Activated T-cell treated with anti-CD3 and anti-CD28 coated beads, Interleukin-2, amount 50 U/mL, for 72 hours (primary cell): Measurements from ENCODE around the gene ARMC3. TPM values are rescaled to one million over a fixed set of nuclear protein-coding genes. Genes with fewer than 3 reads are reported as not detected.

ENCODE experiments used
- ATAC-seq, 2 donors: fragments of 150-1000 bp; cut with Tn5 transposase; replicated peaks in 1 of 2; 2 replicates each; pipeline ENCODE4 v1.10.0; 2021; ENCODE audit warnings: moderate library complexity in 2 of 2, mild to moderate bottlenecking in 1 of 2
- DNase-seq, 2 donors: peaks; one replicate each; pipeline ENCODE4 v3.0.0; 2021 to 2022; ENCODE audit warnings: mixed read lengths in 1 of 2
- H3K27ac Mint-ChIP-seq: one replicate; pipeline ENCODE4 v1.8.0; 2022; ENCODE audit warnings: mild to moderate bottlenecking, moderate library complexity, mixed read lengths
- H3K27me3 Mint-ChIP-seq: one replicate; pipeline ENCODE4 v1.8.0; 2022; ENCODE audit warnings: low read depth, mixed read lengths
- H3K36me3 Mint-ChIP-seq, 2 donors: one replicate each; pipeline ENCODE4 v1.8.0; 2022; ENCODE audit warnings: mixed read lengths in 2 of 2, mild to moderate bottlenecking in 1 of 2; ENCODE audit not compliant: insufficient read depth in 2 of 2
- H3K4me1 Mint-ChIP-seq: one replicate; pipeline ENCODE4 v1.8.0; 2022; ENCODE audit warnings: low read depth, mixed read lengths
- H3K4me3 Mint-ChIP-seq, 2 donors: one replicate each; pipeline ENCODE4 v1.8.0; 2022; ENCODE audit warnings: mild to moderate bottlenecking in 2 of 2, mixed read lengths in 2 of 2, moderate library complexity in 2 of 2
- H3K9me3 Mint-ChIP-seq, 2 donors: one replicate each; pipeline ENCODE4 v1.8.0; 2022; ENCODE audit warnings: mixed read lengths in 2 of 2
- total RNA-seq, 2 donors: library from RNA; stranded (reverse); gene quantifications; one replicate each; pipeline ENCODE4 v1.2.3, GENCODE V29; 2022

The ARMC3 gene
- total RNA-seq, 2 donors from 2014 or later = not detected

GRCh38 chr10:23015021-23015707 is 87.3 kb downstream of the ARMC3 start:
- peaks cover 27% of the 10 kb centered on the region for H3K27me3 Mint-ChIP-seq
- H3K36me3 Mint-ChIP-seq = no peaks in the 10 kb centered on the region
- DNase-seq = no peak
- no peaks in the 10 kb centered on the region for H3K4me1 Mint-ChIP-seq
- ATAC-seq = no peak
- no peak overlapping the region for H3K4me3 Mint-ChIP-seq
- H3K27ac Mint-ChIP-seq = no peak overlapping the region
- no peaks in the 10 kb centered on the region for H3K9me3 Mint-ChIP-seq

DNA sequence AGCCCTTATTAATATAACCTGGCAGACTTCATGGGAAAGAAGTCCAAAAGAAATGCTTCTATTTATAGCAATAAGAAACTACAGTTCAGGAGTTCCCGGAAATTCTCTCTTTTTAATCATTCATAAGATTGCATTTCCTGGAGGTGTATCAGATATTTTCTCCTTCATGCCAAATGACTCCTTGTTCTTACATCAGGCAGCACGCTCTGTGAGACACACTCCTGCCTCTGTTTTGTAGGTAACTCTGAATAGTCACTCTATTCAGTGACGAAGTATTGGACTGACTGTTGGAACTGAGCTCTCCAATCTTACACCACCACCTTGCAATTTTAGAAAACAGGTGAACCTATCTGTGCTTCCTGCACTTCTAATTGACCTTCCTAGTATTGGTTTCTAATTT is 88.8 kb downstream of the ARMC3 start:
- Mint-ChIP-seq H3K36me3 (peaks cover under 1% of the 10 kb centered on the region in 2 donors), H3K27ac (no peak overlapping the region)

DNA sequence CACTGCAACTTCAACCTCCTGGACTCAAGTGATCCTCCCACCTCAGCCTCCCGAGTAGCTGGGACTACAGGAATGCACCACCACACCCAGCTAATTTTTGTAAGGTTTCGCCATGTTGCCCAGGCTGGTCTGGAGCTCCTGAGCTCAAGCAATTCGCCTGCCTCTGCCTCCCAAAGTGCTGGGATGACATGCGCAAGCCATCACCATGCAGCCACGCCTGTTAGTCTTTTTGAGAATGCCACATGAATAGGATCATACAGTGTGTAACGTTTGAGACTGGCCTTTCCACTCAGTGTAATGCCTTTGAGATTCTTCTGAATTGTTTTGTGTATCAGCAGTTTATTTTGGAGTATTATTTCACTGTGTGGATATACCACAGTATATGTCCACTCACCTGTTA is 91.8 kb downstream of the ARMC3 start:
- no peak overlapping the region for H3K4me3 Mint-ChIP-seq
- peaks cover 4 to 7% of the 10 kb centered on the region in 2 donors for H3K9me3 Mint-ChIP-seq
- H3K27me3 Mint-ChIP-seq = peaks cover 50% of the 10 kb centered on the region

More for the DNA sequence above, 88.8 kb downstream of the ARMC3 start:
- peaks cover 25% of the 10 kb centered on the region for H3K27me3 Mint-ChIP-seq
- DNase-seq (no peak), ATAC-seq (no peak)
- H3K4me1 Mint-ChIP-seq = no peaks in the 10 kb centered on the region
- H3K9me3 Mint-ChIP-seq = peaks cover 0 to 1% of the 10 kb centered on the region in 2 donors
- H3K4me3 Mint-ChIP-seq = no peak overlapping the region

DNA sequence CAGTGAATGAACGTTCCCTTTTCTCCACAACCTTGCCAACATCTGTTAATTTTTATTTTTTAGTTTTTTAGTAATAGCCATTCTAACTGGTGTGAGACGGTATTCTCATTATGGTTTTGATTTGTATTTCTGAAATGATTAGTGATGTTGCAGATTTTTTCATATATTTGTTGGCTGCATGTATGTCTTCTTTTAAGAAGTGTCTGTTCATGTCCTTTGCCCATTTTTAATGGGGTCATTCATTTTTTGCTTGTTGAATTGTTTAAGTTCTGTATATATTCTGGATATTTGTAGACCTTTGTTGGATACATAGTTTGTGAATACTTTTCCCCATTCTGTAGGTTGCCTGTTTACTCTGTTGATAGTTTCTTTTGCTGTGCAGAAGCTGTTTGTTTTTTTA is 93.6 kb downstream of the ARMC3 start:
- peaks cover 4 to 7% of the 10 kb centered on the region in 2 donors for H3K9me3 Mint-ChIP-seq
- peaks cover 53% of the 10 kb centered on the region for H3K27me3 Mint-ChIP-seq

More for the DNA sequence above, 91.8 kb downstream of the ARMC3 start:
- H3K27ac Mint-ChIP-seq = no peak overlapping the region
- peaks cover 1 to 6% of the 10 kb centered on the region in 2 donors for H3K36me3 Mint-ChIP-seq
- ATAC-seq = no peak
- H3K4me1 Mint-ChIP-seq = no peaks in the 10 kb centered on the region
- DNase-seq = no peak

GRCh38 chr10:23024002-23024401 is 96.1 kb downstream of the ARMC3 start:
- Mint-ChIP-seq H3K4me3 (no peak overlapping the region), H3K36me3 (peaks cover 1 to 6% of the 10 kb centered on the region in 2 donors), H3K9me3 (peaks cover 4 to 7% of the 10 kb centered on the region in 2 donors), H3K4me1 (no peaks in the 10 kb centered on the region), H3K27ac (no peak overlapping the region), H3K27me3 (peaks cover 63% of the 10 kb centered on the region)
- no peak for DNase-seq
- no peak for ATAC-seq

More for the DNA sequence above, 93.6 kb downstream of the ARMC3 start:
- ATAC-seq (no peak), DNase-seq (no peak)
- no peaks in the 10 kb centered on the region for H3K4me1 Mint-ChIP-seq
- H3K4me3 Mint-ChIP-seq = no peak overlapping the region
- H3K36me3 Mint-ChIP-seq = peaks cover 1 to 6% of the 10 kb centered on the region in 2 donors
- H3K27ac Mint-ChIP-seq = no peak overlapping the region

- ATAC-seq = no peak
- DNase-seq = no peak
- Mint-ChIP-seq H3K27me3 (peaks cover 44% of the 10 kb centered on the region), H3K9me3 (peaks cover 0 to 4% of the 10 kb centered on the region in 2 donors), H3K4me1 (no peaks in the 10 kb centered on the region), H3K36me3 (peaks cover 0 to 1% of the 10 kb centered on the region in 2 donors), H3K27ac (no peak overlapping the region), H3K4me3 (no peak overlapping the region)
Observed at GRCh38 chr10:23031318-23031717, 103.5 kb downstream of the ARMC3 start.

DNA sequence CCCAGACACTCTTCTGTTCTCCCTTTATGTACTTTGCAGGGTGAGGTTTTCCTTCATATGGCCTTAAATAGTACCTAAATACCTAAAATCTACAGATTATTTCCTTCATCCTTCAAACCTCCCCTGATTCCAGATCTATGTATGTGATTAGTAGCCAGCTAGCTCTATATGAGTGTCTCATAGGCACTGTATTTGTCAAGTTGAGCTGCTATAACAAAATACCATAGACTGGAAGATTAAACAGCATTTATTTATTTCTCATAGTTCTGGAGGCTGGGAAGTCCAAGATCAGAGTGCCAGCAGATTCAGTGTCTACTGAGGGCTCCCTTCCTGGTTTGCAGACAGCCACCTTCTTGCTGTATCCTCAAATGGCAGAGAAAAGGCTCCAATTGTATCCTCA is 106.9 kb downstream of the ARMC3 start:
- DNase-seq = no peak
- Mint-ChIP-seq H3K36me3 (peaks cover 0 to 1% of the 10 kb centered on the region in 2 donors), H3K4me1 (no peaks in the 10 kb centered on the region), H3K9me3 (peaks cover 0 to 4% of the 10 kb centered on the region in 2 donors), H3K4me3 (no peak overlapping the region), H3K27me3 (peaks cover 30% of the 10 kb centered on the region), H3K27ac (no peak overlapping the region)
- no peak for ATAC-seq

- no peak overlapping the region for H3K4me3 Mint-ChIP-seq
- H3K4me1 Mint-ChIP-seq = no peaks in the 10 kb centered on the region
- H3K27ac Mint-ChIP-seq = no peak overlapping the region
- H3K9me3 Mint-ChIP-seq = peaks cover 0 to 4% of the 10 kb centered on the region in 2 donors
- DNase-seq (no peak), ATAC-seq (no peak)
- peaks cover 0 to 1% of the 10 kb centered on the region in 2 donors for H3K36me3 Mint-ChIP-seq
- peaks cover 25% of the 10 kb centered on the region for H3K27me3 Mint-ChIP-seq
Observed at GRCh38 chr10:23035569-23035968, 107.7 kb downstream of the ARMC3 start.

DNA sequence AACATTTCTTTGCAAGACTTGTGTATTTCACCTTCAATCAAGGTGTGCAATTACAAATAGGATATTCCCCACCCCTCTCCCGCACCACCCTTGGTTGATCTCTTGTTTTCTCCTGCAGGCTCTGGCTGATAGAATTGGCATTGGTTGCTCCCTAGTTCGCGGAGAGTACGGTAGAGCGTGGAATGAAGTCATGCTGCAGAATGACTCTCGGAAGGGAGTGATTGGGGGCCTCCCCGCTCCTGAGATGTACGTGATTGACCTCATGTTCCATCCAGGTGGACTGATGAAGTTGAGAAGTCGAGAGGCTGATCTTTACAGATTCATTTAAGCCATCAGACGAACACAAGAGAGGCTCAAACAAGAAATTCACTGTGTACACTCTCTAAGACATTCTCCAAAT is 109.3 kb downstream of the ARMC3 start:
- DNase-seq = no peak
- H3K36me3 Mint-ChIP-seq = peaks cover 0 to 1% of the 10 kb centered on the region in 2 donors
- no peak overlapping the region for H3K4me3 Mint-ChIP-seq
- H3K4me1 Mint-ChIP-seq = no peaks in the 10 kb centered on the region
- no peak for ATAC-seq
- no peak overlapping the region for H3K27ac Mint-ChIP-seq
- H3K27me3 Mint-ChIP-seq = peaks cover 14% of the 10 kb centered on the region
- H3K9me3 Mint-ChIP-seq = peaks cover 0 to 4% of the 10 kb centered on the region in 2 donors

DNA sequence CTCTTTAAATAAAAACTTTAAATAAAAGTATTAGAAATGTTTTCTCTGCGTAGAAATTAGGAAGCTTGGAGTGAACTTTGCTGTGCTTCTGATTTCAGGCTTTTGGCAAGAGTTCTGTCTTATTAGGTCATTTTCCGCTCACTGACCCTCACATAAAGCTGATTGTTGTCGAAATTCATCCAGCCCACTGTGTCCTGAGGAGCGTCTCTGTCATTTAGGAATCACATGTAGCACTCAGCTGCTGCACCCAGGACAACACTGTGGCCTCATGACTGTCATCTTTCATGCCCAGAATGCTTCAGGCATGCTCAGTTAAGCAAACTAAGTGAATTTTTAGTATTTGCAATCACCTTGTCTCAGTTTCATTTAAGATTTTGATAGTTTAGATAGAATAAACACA is 109.7 kb downstream of the ARMC3 start:
- no peak for DNase-seq

DNA sequence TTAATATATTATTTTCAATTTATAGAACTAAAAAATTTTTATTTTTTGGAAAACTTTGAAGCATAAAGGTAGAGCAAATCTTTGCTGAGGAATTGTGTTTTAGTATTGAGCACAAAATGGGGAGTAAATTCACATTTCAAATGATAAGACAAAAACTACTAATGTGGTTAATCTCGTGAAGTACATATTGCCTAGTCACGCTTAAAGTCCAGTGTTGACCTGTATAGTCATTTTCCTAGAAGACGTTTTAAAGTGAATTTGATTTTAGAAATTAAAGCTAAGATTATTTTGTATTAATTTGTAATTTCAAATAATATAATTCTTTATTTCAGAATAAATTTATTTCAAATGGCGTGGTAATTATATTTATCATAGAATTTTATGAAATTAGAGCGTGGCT is 110.3 kb downstream of the ARMC3 start:
- Mint-ChIP-seq H3K36me3 (peaks cover 0 to 1% of the 10 kb centered on the region in 2 donors), H3K27me3 (peaks cover 14% of the 10 kb centered on the region), H3K4me1 (no peaks in the 10 kb centered on the region), H3K27ac (no peak overlapping the region), H3K9me3 (peaks cover 0 to 4% of the 10 kb centered on the region in 2 donors), H3K4me3 (no peak overlapping the region)
- DNase-seq (no peak), ATAC-seq (no peak)

More for the DNA sequence above, 109.7 kb downstream of the ARMC3 start:
- peaks cover 14% of the 10 kb centered on the region for H3K27me3 Mint-ChIP-seq
- no peak overlapping the region for H3K27ac Mint-ChIP-seq
- ATAC-seq = no peak
- no peak overlapping the region for H3K4me3 Mint-ChIP-seq
- H3K36me3 Mint-ChIP-seq = peaks cover 0 to 1% of the 10 kb centered on the region in 2 donors
- no peaks in the 10 kb centered on the region for H3K4me1 Mint-ChIP-seq
- peaks cover 0 to 4% of the 10 kb centered on the region in 2 donors for H3K9me3 Mint-ChIP-seq

- H3K27me3 Mint-ChIP-seq = peaks cover 21% of the 10 kb centered on the region
- H3K9me3 Mint-ChIP-seq = peaks cover 0 to 4% of the 10 kb centered on the region in 2 donors
- ATAC-seq (no peak), DNase-seq (no peak)
- H3K4me3 Mint-ChIP-seq = no peak overlapping the region
- H3K27ac Mint-ChIP-seq = no peak overlapping the region
- H3K36me3 Mint-ChIP-seq = peaks cover 0 to 1% of the 10 kb centered on the region in 2 donors
- H3K4me1 Mint-ChIP-seq = no peaks in the 10 kb centered on the region
Observed at GRCh38 chr10:23040002-23040401, 112.1 kb downstream of the ARMC3 start.

DNA sequence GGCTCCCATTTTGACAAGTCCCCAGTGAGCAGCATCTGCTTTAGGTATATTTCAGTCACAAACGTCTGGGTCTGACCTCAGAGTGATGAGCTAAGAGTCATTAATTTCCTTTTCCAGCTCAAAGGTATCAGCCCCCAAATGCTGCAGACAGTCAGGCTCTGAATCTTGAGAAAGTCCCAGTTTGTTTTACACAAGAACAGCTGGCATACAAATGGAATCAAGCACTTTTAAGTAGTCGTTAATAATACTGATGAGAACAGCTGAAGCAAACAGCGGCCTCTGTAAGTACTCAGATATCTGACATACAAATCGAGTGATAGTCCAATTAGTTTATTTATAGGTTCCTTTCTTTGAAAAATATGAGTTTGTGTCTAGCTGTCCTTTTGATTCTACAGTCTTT is 118.2 kb downstream of the ARMC3 start:
- H3K36me3 Mint-ChIP-seq = no peaks in the 10 kb centered on the region
- ATAC-seq = no peak
- peaks cover 17% of the 10 kb centered on the region for H3K27me3 Mint-ChIP-seq
- DNase-seq = no peak
- no peak overlapping the region for H3K27ac Mint-ChIP-seq
- no peaks in the 10 kb centered on the region for H3K9me3 Mint-ChIP-seq
- no peak overlapping the region for H3K4me3 Mint-ChIP-seq
- H3K4me1 Mint-ChIP-seq = no peaks in the 10 kb centered on the region
